HG02798 (cell line): ENCODE data around the gene GPR68.
"Not testable (repeated sequence)": the region's sequence is repeated elsewhere in the genome, so short reads cannot be mapped to it uniquely, and the experiment has no call there.

Source experiments
- ATAC-seq: cut with Tn5 transposase; IDR thresholded peaks from one replicate; pipeline ENCODE4 v1.9.1; 2021; ENCODE audit warnings: mild to moderate bottlenecking; ENCODE audit not compliant: unreplicated experiment, poor library complexity

GPR68 gene

GRCh38 chr14:91273273-91273884 lies 28.9 kb upstream of the GPR68 start:
- ATAC-seq = no peak

GRCh38 chr14:91272341-91273272 lies 28.1 kb upstream of the GPR68 start:
- ATAC-seq = no peak

GRCh38 chr14:91271639-91272038 lies 27.1 kb upstream of the GPR68 start:
- ATAC-seq = no peak

GRCh38 chr14:91270619-91271018 lies 26.1 kb upstream of the GPR68 start:
- ATAC-seq = no peak

- no peak for ATAC-seq
Measured at GRCh38 chr14:91270188-91270587, 25.7 kb upstream of the GPR68 start.

GRCh38 chr14:91269076-91269991 lies 24.8 kb upstream of the GPR68 start:
- no peak for ATAC-seq

GRCh38 chr14:91267965-91268437 lies 23.5 kb upstream of the GPR68 start:
- no peak for ATAC-seq

GRCh38 chr14:91266276-91266675 lies 21.8 kb upstream of the GPR68 start:
- not testable (repeated sequence) for ATAC-seq

GRCh38 chr14:91265404-91265803 lies 20.9 kb upstream of the GPR68 start:
- no peak for ATAC-seq

GRCh38 chr14:91264151-91265150 lies 19.9 kb upstream of the GPR68 start:
- ATAC-seq = peak; percentile 38

- ATAC-seq = no peak
Measured at GRCh38 chr14:91263329-91263728, 18.8 kb upstream of the GPR68 start.

- no peak for ATAC-seq
Measured at GRCh38 chr14:91261986-91262549, 17.6 kb upstream of the GPR68 start.

GRCh38 chr14:91261115-91261514 lies 16.6 kb upstream of the GPR68 start:
- ATAC-seq = no peak

GRCh38 chr14:91258876-91259275 lies 14.4 kb upstream of the GPR68 start:
- ATAC-seq = no peak

GRCh38 chr14:91258011-91258618 lies 13.6 kb upstream of the GPR68 start:
- ATAC-seq = no peak

GRCh38 chr14:91257328-91258010 lies 13.0 kb upstream of the GPR68 start:
- ATAC-seq = no peak

GRCh38 chr14:91256661-91257060 lies 12.2 kb upstream of the GPR68 start:
- ATAC-seq = no peak
